KG1 (cell line): ENCODE measurements around the gene RPUSD3.
"Not testable (repeated sequence)": the region's sequence is repeated elsewhere in the genome, so short reads cannot be mapped to it uniquely, and the experiment has no call there.

Experiments used
- DNase-seq: peaks from one replicate; lab custom pipeline; 2025; lab: John Stamatoyannopoulos, UW

The RPUSD3 gene

DNA sequence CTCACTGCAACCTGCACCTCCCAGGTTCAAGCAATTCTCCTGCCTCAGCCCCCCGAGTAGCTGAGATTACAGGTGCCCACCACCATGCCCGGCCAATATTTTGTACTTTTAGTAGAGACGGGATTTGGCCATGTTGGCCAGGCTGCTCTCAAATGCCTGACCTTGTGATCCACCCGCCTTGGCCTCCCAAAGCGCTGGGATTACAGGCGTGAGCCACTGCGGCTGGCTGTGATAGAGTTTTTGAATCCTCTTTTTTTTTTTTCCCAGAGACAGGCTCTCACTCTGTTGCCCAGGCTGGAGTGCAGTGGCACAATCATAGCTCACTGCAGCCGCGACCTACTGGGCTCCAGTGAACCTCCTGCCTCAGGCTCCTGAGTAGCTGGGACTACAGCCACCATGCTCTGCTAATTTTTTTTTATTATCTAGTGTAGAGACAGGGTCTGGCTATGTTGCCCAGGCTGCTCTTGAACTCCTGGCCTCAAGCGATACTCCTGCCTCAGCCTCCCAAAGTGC, 21.4 kb upstream of the RPUSD3 start:
- DNase-seq = not testable (repeated sequence)

DNA sequence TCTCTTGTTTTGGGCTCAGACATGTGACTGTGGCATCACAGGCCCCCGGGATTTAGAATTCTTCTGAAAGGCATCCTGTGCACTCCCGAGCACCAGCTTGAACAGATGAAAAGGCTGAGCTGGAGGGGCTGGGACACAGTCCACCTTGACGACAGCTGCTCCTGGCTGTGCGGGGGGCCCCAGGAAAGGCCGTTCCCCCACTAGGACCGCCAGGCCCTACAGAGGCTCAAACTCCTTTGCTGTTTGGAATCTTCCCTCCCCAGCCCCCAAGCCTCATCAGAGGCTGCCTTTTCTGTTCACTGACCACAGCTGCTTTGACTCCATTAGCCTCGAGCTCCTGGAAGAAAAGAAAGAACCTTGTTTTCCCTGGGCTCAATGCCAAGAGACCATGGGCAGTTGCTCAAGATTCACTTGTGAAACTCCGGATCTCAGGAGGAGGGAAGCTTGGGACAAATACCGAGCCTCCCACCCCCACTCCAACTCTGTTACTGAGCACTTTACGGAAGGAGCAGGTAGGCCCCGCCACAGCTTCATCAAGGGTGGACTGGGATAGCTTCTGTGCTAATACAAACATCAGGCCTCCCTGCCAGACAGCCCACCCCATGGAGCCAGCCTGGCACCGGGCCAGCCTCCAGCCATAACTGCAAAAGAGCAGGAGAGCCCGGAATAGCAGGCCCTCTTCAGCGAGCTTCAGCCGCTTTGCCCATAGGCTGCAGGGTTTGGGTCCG, 20.6 kb upstream of the RPUSD3 start:
- DNase-seq = no peak

DNA sequence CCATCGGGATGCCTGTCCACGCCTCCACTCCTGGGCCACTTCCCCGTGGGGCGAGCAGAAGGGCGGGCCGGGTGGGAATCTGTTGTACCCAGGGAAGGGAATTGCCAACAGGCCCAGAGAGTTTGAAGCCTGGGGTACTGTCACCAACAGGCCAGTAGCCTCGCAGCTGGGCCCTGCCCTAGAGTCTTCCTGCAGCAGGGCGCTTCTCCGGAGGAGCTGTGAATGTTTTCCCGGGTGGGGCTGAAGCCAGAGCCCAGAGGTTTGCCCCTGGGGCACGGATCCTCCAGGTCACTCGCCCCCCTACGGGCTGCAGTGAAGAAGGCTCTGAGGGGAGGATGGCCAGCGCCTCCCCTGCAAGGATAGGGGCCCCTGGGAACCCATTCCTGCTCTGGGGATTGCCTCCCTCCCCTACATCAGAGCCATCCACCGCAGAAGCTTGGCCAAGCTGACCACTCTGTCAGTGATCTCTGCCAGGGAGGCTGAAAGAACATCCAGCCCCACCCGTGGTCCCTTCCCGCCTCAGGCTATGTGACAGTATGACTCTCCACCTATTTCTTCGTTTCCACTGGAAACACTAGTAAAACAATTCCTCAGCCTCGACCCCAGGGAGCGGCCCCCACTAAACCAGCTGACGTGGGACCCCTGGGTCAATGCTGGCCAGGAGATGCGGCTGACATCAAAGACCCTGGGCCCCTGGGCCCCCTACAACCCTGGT, 19.4 kb upstream of the RPUSD3 start:
- DNase-seq = no peak

DNA sequence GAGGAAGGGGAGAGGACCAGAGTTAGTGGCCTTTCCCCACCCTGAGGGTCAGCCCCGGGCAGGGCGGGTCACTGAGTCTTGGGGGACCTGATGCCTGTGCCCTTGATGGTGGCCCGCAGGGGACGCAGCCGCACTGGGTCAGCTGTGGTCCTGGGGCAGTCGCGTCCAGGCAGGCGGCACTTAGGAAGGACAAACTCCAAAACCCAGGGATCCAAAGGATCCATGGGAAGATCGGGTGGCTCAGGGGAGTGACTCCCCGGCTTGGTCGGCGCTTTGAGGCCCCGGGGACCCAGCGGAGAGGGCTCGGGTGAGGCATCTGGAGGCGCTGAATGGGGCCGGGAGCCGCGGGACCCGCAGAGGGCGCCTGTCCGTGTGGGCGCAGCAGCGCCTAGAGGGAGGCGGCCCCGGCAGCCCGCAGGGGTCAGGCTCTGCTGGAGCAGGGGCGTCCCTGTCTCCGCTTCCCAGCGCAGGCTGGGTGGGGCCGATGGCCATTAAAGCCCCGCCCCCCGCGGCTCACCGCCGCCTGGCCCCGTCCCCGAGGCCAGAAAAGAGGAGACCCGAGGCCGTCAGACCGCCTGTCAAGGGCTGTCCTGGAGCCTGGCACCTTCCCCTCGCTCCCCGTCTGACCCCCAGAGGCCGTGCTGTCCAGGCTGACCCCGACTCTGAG, 18.7 kb upstream of the RPUSD3 start:
- DNase-seq = no peak

DNA sequence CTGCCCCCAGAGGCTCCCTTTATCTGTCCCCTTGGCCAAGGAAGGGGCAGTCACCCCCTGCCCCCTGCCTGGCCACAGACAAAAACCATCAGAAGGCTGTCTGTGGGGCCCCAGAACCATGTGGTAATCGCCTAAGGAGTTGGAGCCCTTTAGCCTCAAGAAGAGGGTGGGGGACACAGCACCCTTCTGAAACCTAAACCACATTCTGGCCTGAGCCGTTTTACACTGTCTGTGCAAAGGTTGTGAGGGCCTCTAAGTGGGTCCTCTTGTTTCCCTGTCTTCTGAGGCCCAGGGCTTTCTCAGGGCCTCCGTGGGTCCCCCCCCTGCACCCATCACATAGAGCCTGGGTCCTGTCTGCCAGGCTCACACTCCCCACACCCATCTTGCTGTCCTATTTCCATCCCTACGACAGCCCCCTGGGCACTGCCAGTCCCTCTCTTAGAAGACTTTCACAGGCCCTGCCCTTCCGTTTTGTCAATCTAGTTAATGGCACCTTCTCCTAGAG, 17.9 kb upstream of the RPUSD3 start:
- no peak for DNase-seq

DNA sequence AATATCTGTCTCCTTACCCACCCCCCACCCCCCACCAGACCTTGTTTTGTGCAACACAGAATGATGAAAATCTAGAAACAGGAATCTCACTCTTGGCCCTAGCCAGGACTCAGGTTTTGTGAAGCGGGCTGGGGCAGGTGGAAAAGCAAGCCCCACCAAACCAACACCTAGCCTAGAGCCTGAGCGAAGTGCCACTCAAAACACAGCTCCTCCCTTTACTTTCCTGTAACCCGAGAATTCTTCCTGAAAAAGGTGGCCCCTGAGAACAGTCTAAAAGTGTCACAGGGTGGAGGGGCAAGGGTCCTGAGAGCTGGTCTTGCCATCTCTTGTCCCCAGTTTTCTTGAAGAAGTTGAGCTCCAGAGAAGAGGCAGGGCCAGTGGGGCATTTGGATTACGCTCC, 17.4 kb upstream of the RPUSD3 start:
- no peak for DNase-seq

DNA sequence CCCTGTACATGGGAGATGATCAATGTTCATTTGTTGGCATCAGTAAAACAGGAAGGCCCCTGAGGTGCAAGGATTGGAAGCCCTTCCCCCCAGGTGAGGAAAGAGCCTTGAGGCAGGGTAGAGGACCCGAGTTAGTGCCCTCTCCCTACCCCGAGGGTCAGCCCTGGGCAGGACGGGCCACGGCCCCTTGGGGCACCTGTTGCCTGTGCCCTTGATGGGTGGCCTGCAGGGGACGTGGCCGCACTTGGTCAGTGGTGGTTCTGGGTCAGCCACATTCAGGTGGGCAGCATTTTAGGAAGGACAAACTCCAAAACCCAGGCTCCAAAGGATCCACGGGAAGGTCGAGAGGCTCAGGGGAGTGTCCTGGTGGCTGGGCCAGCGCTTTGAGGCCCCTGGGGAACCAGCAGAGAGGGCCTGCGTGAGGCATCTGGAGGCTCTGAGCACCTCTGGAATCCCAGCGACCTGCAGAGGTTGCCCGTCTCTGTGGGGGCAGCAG, 15.8 kb upstream of the RPUSD3 start:
- DNase-seq = no peak

DNA sequence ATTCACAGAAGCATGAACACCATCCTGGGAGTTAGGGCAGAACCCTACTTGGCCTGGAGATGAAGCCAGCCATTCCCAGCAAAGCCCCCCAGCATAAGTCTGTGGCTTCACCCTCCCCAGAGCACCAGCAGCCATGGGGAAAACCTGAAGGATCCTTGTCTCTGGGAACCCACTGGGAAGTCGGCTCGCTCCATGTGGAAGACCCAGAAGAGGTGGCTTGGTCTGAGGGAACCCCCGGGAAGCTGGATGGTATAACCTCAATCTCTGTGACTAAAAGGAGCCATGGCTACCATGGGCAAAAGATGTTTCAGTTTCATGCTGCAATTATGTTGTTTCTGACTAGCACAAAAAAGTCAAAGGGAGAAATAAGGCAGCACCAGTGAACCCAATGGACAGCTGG, 11.8 kb upstream of the RPUSD3 start:
- no peak for DNase-seq

DNA sequence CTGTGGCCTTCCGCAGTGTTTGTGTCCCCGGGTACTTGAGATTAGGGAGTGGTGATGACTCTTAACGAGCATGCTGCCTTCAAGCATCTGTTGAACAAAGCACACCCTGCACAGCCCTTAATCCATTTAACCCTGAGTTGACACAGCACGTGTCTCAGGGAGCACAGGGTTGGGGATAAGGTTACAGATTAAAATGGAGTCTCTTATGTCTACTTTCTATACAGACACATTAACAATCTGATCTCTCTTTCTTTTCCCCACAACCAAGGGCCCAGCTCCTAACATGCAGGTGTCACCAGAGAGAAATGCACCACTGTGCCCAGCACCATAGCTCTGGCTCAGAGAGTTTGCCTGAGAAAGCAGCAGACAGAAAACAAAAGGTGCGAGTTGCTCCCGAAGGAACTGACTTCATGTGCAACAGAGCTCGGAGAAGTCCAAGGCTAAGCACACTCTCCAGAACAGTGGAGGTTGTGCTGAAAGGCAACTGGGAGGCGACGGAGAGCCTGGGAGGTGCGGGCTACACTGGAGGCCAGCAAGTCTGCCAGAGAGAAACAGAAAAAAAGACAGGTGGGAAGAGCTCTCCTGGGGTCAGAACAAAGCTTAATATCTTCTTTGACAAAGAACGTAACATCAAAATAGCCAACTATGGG, 10.6 kb upstream of the RPUSD3 start:
- not testable (repeated sequence) for DNase-seq

DNA sequence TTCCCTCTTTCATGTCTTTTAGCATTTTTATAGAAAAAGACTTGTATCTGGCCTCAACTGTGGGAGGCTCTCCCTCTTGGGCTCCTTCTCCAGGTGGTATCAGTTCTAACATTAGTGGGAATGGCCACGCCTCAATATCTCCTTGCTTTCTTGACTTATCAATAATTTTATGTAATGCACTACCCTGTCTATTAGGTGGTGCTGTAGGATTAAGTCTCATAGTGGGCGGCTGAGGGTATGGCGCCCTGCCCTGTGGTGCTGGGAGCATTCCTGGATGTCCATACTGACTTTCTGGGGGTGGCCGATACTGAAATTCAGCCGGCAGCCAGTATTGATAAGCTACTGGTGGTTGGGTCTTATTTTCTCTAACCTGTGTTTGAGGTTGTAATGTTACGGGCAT, 8.7 kb upstream of the RPUSD3 start:
- DNase-seq = no peak

DNA sequence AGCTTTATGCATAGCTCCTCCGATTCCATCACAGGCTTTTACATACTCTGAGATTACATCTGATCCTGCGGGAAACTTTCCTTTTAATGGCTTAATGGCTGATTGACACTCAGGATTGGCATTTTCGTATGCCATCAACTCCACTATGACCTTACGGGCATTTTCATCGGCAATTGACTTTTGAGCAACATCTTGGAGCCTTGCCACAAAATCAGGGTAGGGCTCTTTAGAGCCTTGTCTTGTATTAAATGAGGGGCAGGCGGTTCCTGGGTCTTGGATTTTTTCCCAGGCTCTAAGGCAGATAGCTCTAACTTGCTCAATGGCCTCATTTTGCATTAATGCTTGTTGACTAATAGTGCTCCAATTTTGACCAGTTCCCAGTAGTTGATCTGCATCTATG, 8.1 kb upstream of the RPUSD3 start:
- DNase-seq = not testable (repeated sequence)

DNA sequence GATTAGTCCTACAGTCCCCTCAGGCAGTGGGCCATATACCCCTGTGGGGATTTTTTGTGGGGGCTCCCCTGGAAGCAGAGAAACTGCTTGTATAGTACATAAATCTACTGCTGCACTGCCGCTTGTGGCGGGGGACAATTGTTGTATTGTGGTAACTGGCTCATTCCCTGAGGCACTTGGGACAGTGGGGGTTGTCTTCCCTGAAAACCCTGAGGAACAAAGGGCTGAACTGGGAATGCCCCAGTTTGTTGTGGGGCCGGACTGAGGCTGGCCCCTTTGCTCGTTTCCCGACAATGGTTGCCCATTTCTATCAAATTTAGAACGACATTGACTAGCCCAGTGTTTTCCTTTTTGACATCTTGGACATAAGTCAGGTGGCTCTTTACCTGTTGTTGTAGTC, 7.6 kb upstream of the RPUSD3 start:
- not testable (repeated sequence) for DNase-seq

DNA sequence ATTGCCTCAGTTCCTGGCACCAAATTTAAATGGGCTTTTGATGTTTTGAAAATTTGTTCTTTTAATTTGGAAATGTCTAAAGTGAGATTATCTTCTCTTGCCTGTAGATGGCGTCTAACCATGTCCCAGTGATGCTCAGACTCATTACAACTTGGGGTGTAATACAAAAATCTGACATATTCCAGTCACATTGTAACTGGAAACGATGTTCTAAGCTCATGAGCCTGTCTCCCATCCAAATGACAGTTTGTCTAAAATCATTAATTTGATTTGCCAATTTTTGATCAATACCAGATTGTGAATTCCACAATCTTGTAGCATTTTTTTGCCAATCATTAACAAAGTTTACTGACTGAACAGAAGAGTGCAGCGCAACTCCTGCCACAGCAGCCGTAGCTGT, 5.1 kb upstream of the RPUSD3 start:
- not testable (repeated sequence) for DNase-seq

DNA sequence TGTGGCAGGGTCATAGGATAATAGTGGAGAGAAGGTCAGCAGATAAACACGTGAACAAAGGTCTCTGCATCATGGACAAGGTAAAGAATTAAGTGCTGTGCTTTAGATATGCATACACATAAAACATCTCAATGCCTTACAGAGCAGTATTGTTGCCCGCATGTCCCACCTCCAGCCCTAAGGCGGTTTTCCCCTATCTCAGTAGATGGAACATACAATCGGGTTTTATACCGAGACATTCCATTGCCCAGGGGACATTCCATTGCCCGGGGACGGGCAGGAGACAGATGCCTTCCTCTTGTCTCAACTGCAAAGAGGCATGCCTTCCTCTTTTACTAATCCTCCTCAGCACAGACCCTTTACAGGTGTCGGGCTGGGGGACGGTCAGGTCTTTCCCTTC, 4.1 kb upstream of the RPUSD3 start:
- DNase-seq = not testable (repeated sequence)

DNA sequence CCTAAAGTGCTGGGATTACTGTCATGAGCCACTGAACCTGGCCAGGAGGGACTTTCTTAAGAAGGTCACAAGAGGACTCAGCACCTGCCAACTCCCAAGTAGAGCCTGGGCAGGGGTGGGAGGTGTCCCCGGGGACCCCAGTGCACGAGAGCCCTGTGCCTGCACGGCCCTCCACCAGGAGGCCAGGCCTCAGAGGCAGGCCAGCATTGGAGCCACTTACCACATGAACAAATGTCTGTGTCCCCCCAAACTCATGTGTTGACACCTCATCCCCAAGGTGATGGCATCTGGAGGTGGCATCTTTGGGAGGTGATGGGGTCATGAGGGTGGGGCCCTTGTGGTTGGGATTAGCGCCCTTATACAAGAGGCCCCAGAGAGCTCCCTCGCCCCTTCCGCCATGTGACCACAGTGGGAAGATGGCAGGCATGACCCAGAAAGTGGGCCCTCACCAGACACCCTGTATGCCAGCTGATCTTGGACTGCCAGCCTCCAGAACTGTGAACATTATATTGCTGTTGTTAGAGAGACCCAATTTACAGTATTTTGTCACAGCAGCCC, 3.2 kb upstream of the RPUSD3 start:
- no peak for DNase-seq

DNA sequence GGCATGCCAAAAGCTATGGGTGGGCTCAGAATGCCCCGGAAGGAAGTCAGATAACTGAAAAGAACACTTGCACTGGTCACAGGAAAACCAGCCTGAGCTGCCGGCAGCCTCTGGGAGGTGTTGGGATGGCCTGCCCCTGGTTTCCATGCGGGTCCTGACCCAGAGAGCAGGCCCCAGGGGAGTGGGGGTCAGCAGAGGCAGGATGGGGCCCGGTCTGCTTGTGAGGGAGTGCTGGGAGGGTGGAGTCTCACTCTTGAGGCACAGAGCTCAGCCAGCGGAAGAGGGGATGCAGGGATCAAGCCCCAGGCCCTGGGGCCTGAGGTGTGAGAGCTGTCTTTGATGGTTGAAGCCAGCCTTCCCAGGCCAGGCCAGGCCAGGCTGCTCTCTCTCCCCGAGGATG, 2.4 kb upstream of the RPUSD3 start:
- no peak for DNase-seq

DNA sequence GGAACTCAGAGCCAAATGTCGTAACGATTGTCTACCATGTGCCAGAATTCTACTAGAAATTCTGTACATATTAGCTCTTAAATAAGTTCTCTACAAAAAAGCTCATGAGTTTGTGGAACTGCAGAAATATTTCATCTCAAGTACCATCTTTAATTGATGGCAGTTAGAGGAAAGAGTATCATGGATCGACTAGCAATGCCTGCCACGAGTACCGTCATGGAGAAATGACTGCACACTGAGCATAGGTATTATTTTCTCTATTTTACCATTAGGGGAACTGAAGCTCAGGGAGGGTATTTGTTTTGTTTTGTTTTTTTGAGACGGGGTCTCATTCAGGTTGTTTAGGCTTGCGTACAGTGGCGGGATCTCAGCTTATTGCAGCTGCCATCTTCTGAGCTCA, 2.8 kb downstream of the RPUSD3 start:
- no peak for DNase-seq

DNA sequence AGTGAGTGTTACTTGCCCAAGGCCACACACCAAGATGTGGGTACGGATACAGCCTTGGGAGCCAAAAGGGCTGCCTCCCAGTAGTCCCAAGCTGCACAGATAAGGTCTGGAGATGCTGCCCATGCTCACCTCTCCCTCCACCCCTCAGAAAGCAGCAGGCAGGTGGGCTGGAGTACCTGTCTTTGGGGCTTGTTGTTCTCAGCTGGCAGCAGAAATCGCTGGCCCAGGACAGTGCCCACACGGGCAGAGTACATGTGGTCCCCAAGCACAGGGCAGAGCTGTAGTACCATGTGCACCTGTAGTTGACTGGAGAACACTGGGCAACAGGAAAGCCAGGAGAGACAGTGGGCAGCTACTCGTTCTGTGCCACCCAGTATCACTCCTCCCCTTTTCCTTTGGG, 5.0 kb downstream of the RPUSD3 start:
- DNase-seq = no peak

DNA sequence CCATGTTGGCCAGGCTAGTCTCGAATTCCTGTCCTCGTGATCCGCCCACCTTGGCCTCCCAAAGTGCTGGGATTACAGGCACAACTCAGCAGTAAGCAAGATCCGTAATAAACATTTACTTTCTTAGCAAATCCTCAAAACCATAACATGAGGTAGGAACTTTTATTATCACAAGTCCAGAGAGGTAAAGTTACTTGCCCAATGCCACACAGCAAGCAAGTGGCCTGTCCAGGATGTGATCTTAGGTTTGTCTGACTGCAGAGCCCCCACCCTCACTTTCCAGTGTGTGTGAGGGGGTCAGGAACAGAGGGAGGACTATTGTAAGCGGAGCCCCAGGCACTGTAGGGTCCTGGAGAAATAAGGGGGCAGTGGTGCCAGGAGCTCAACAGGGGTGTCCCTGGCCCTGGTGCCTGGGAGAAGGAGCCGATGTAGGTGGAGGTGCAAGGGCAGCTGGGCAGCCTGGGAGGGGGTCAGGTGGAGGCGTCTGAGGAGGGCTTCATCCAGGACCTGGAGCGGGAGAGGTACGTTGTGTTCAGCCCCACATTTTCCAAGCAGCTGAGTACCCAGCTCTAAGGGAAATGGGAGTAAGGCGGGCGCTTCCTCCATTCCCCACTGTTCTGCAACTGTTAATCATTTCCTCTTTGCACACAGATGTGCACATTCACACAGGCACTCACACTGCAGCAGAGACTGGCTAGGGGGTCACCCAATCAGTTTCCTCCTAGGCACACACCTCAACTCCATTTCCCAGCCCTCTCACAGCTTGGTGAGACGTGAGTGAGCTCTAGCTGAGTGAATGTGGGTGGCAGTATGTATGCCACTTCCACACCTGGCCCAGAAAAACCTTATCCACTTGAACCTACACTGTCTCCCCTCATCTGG, 5.9 kb downstream of the RPUSD3 start:
- no peak for DNase-seq

DNA sequence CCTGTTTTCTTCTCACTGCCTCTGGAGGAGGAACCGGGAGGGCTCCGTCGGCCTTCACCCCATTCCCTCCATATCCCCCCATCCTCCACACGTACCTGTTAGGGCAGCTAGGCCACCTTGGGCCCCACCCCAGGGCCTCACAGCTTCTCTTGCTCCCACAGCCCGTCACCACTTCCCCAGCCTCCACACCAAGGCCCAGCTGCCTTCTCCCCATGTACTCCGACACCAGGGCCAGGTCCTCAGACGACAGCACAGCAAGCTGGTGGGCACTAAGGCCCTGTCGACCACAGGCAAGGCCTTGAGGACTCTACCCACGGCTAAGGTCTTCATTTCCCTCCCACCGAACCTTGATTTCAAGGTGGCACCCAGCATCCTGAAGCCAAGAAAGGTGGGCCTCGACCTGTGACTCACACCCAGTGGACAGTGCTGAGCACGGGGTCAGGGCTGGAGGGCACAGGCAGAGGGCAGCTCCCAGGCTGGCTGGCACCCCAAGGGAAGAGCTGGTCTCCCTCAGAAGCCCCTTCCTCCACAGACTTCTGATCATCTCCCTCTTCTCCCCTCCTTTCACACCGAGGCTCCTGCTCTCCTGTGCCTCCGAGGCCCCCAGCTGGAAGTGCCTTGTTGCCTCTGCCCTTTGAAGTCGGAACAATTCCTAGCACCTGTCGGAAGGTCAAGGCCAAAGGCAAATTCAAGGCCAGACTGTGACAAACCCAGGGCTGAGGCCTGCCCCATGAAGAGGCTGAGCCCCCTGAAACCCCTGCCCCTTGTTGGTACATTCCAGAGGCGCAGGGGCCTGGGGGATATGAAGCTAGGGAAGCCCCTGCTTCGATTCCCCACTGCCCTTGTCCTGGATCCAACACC, 9.1 kb downstream of the RPUSD3 start:
- no peak for DNase-seq
